Lower lobe of right lung (tissue), 2 donors: ENCODE results near the gene NENF. TPM values are rescaled to one million over a fixed set of nuclear protein-coding genes. Genes with fewer than 3 reads are reported as not detected.

Experiments
- ATAC-seq, 2 donors: fragments of 200-7000 bp; cut with Tn5 transposase; one replicate each; pipeline ENCODE4 v1.9.1; 2020 to 2022; ENCODE audit warnings: mild to moderate bottlenecking in 2 of 2, moderate library complexity in 2 of 2
- DNase-seq: peaks from one replicate; pipeline ENCODE4 v3.0.0-alpha.2; 2020
- H3K27ac ChIP-seq: fragments of 200-600 bp; one replicate; pipeline ENCODE4 v1.8.0; 2022
- H3K27me3 ChIP-seq: fragments of 200-600 bp; one replicate; pipeline ENCODE4 v1.8.0; 2022; ENCODE audit warnings: low read depth
- H3K36me3 ChIP-seq: fragments of 200-600 bp; one replicate; pipeline ENCODE4 v1.8.0; 2022; ENCODE audit warnings: mild to moderate bottlenecking
- H3K4me1 ChIP-seq: fragments of 200-600 bp; one replicate; pipeline ENCODE4 v1.8.0; 2022
- H3K4me3 ChIP-seq: fragments of 200-600 bp; one replicate; pipeline ENCODE4 v1.8.0; 2022; ENCODE audit warnings: mild to moderate bottlenecking
- H3K9me3 ChIP-seq: fragments of 200-600 bp; one replicate; pipeline ENCODE4 v1.8.0; 2022
- CTCF ChIP-seq: fragments of 200-600 bp; IDR thresholded peaks from one replicate; pipeline ENCODE4 v1.8.0; 2022; ENCODE audit warnings: antibody characterized with exemption, mild to moderate bottlenecking
- intact Hi-C: fragments of 100-400 bp; cut with DNase I; formaldehyde crosslinking; loops from one replicate; pipeline ENCODE4 v1.11.0; 2022
- total RNA-seq: library from RNA; stranded (reverse); fragmentation: NEBNext Ultra II Directional; extraction: Animal tissue kit (Norgen Biotek cat#: 25700); gene quantifications from one replicate; pipeline ENCODE4 v1.2.1, GENCODE V29; 2021
- donor health status: DM: no; HTN: yes; CAD: no; lungs with severe emphysema.

The NENF gene
- total RNA-seq, 1 donor from 2014 or later: 42.3 TPM

GRCh38 chr1:212489284-212489859 lies 56.7 kb downstream of the NENF start:
- H3K36me3 ChIP-seq: no peaks in the 10 kb centered on the region
- peak overlapping the region; percentile 54 for H3K27ac ChIP-seq
- H3K27me3 ChIP-seq: no peaks in the 10 kb centered on the region
- no peaks in the 10 kb centered on the region for H3K9me3 ChIP-seq
- no peak for TF ChIP-seq CTCF
- intact Hi-C loops: no loop called here
- DNase-seq: no peak
- H3K4me3 ChIP-seq: no peak overlapping the region
- no peak for ATAC-seq
- peaks cover 10% of the 10 kb centered on the region for H3K4me1 ChIP-seq

- no peak for ATAC-seq
- intact Hi-C loops: no loop called here
Observed at GRCh38 chr1:212490276-212490675, 57.6 kb downstream of the NENF start.

GRCh38 chr1:212491454-212491853 lies 58.7 kb downstream of the NENF start:
- no peak for TF ChIP-seq CTCF
- intact Hi-C loops: no loop called here
- no peaks in the 10 kb centered on the region for H3K36me3 ChIP-seq
- H3K4me1 ChIP-seq: peaks cover 10% of the 10 kb centered on the region
- no peak for ATAC-seq
- no peak for DNase-seq
- H3K27ac ChIP-seq: no peak overlapping the region
- no peaks in the 10 kb centered on the region for H3K27me3 ChIP-seq
- no peaks in the 10 kb centered on the region for H3K9me3 ChIP-seq
- H3K4me3 ChIP-seq: no peak overlapping the region

More at GRCh38 chr1:212490276-212490675, 57.6 kb downstream of the NENF start:
- H3K9me3 ChIP-seq: no peaks in the 10 kb centered on the region
- H3K4me3 ChIP-seq: no peak overlapping the region
- peaks cover 10% of the 10 kb centered on the region for H3K4me1 ChIP-seq
- H3K36me3 ChIP-seq: no peaks in the 10 kb centered on the region
- TF ChIP-seq CTCF: no peak
- DNase-seq: no peak
- no peaks in the 10 kb centered on the region for H3K27me3 ChIP-seq
- no peak overlapping the region for H3K27ac ChIP-seq

Other genes starting within 250 kb of the NENF start
- 91.5 TPM for gene PPP2R5A, start 147.5 kb upstream of the NENF start, total RNA-seq
- gene PACC1, start 18.0 kb upstream of the NENF start, total RNA-seq: 9.8 TPM
- gene ATF3, start 175.8 kb downstream of the NENF start, total RNA-seq: 25.8 TPM